ENCODE results near the gene KLF5. TPM values are rescaled to one million over a fixed set of nuclear protein-coding genes. Genes with fewer than 3 reads are reported as not detected.

KLF5 gene
- total RNA-seq (2021; ENCODE audit: unreplicated experiment) = 59.2 TPM
- polyA plus RNA-seq (2012) = 43.8 and 54.0 TPM in 2 replicates
- Bru-seq, nascent RNA = percentile 98 among the genes with signal in this experiment
- percentile 86 among the genes with signal in this experiment for BruChase-seq, experiment 1, labeled RNA remaining after a 6-hour chase
- BruChase-seq, experiment 2, labeled RNA remaining after a 2-hour chase = percentile 95 among the genes with signal in this experiment
- long read RNA-seq, transcript KLF5-201 (4 exons, 3,566 nt) = major isoform, 30 of 41 reads
- long read RNA-seq, partial matches to known transcripts = 1 of 41 reads
- long read RNA-seq, other reads (novel, unspliced or antisense) = 10 of 41 reads

- intact Hi-C loops (cut with micrococcal nuclease) = loop anchor here (5.0 kb wide), 2 partner anchors 217 to 648 kb away; no protein-coding TSS in a partner anchor
- BruUV-seq (replicated peaks) = no TSS peak
- H3K9me3 ChIP-seq (ENCODE audit: control insufficient read depth in 1 of 2, insufficient read depth in 1 of 2, low read depth in 1 of 2, low read length in 2 of 2) = no peaks in the 10 kb centered on the region
- no peaks in the 10 kb centered on the region for H3K9me2 ChIP-seq (ENCODE audit: insufficient read depth)
- peak; percentile 94 for DNase-seq (ENCODE audit: low read depth, low spot score)
- peaks cover 34 to 61% of the 10 kb centered on the region in 2 experiments for H3K4me1 ChIP-seq (ENCODE audit: control insufficient read depth in 1 of 2, insufficient read depth in 2 of 2, low read length in 2 of 2)
- H3K36me3 ChIP-seq (ENCODE audit: control insufficient read depth in 1 of 2, insufficient read depth in 2 of 2, low read length in 2 of 2) = peaks cover 9 to 17% of the 10 kb centered on the region in 2 experiments
- peak within 1 kb of the TSS; percentile 59 for H2AFZ ChIP-seq (ENCODE audit: low read depth, low read length, poor library complexity, severe bottlenecking)
- H4K20me1 ChIP-seq (ENCODE audit: insufficient read depth) = peaks cover 4% of the 10 kb centered on the region; the same call in 1 of the 2 replicates
- peak within 1 kb of the TSS; percentile 80 for H3K9ac ChIP-seq (ENCODE audit: low read length)
- ChIA-PET POLR2A (interaction anchor here (0.7 to 1.9 kb wide), 6 partner anchors 9 to 362 kb away, joined by 3 to 8 read pairs (median 4); no protein-coding TSS in a partner anchor), CTCF (interaction anchor here (1.4 kb wide), 1 partner anchor 219 kb away, joined by 3 read pairs; no protein-coding TSS in a partner anchor), RAD21 (ENCODE audit: low non-redundant PET in 1 of 2, low total read pairs in 2 of 2, uncharacterized antibody in 2 of 2, unreplicated experiment in 2 of 2) (no interaction called here)
- peak within 1 kb of the TSS; percentile 90 for H3K4me2 ChIP-seq (ENCODE audit: low read length)
- H3K27me3 ChIP-seq (ENCODE audit: insufficient read depth, low read length) = no peaks in the 10 kb centered on the region
- TF ChIP-seq EZH2phosphoT487 (IDR thresholded peaks at IDR 0.05; ENCODE audit: borderline replicate concordance) (no peak), SP1 (IDR thresholded peaks at IDR 0.05; ENCODE audit: low read depth) (peak; percentile 95), RAD21 (IDR thresholded peaks at IDR 0.05; ENCODE audit: low read depth) (0 out of 2 replicates have a peak, but pooled peaks have one; percentile 4), EGR1 (IDR thresholded peaks at IDR 0.05; ENCODE audit: low read depth) (peak; percentile 82), POLR2AphosphoS5 (IDR thresholded peaks at IDR 0.05; ENCODE audit: low read depth, low read length) (peak; percentile 98), CTCF (IDR thresholded peaks at IDR 0.05 in 2 of 3, conservative IDR thresholded peaks at IDR 0.05 in 1 of 3; ENCODE audit: borderline replicate concordance in 1 of 3, insufficient read depth in 1 of 3, low read depth in 2 of 3, low read length in 2 of 3) (no peak), CBX3 (IDR thresholded peaks at IDR 0.05; ENCODE audit: low read depth) (0 out of 2 replicates have a peak, but pooled peaks have one; percentile 18), POLR2A (IDR thresholded peaks at IDR 0.05; ENCODE audit: borderline replicate concordance, extremely low read depth, insufficient read depth, insufficient read length) (peak; percentile 94), ZBTB33 (IDR thresholded peaks at IDR 0.05; ENCODE audit: extremely low read depth, insufficient replicate concordance, low read length) (peak; percentile 28), ATF3 (IDR thresholded peaks at IDR 0.05) (no peak), MAX (IDR thresholded peaks at IDR 0.05) (peak; percentile 93), TCF7L2 (IDR thresholded peaks at IDR 0.05; ENCODE audit: borderline replicate concordance, extremely low read depth, insufficient read depth, insufficient read length) (peak; percentile 20), FOSL1 (IDR thresholded peaks at IDR 0.05; ENCODE audit: low read depth) (no peak), SIN3A (IDR thresholded peaks at IDR 0.05; ENCODE audit: low read depth) (peak; percentile 86)
- peak within 1 kb of the TSS; percentile 83 for H3K27ac ChIP-seq (ENCODE audit: low read depth, low read length)
- H3K4me3 ChIP-seq (replicated peaks in 1 of 2; ENCODE audit: low read depth in 1 of 2, low read length in 2 of 2) = peak within 1 kb of the TSS; percentile 75 to 86
- peak; percentile 91 for ATAC-seq
- H3K79me2 ChIP-seq (ENCODE audit: insufficient read depth, low read length) = peaks cover 48% of the 10 kb centered on the region
Measured at GRCh38 chr13:73058736-73059459, at the start of gene KLF5. Gene KLF5 (plus strand): TSS chr13:73059005. CDS start chr13:73059328, 323 bp downstream.

All from HCT116 (cell line).